Measurements from ENCODE around the gene ZNF10.
A peak's percentile ranks its signal among the peaks of the same experiment; 100 is the strongest.

The ZNF10 gene

GRCh38 chr12:133165776-133166175, 35.3 kb downstream of the ZNF10 start:
- H3K27ac ChIP-seq = no peak overlapping the region
- no peak for TF ChIP-seq ZFX (IDR thresholded peaks at IDR 0.05)
- TF ChIP-seq, protein P1, sequence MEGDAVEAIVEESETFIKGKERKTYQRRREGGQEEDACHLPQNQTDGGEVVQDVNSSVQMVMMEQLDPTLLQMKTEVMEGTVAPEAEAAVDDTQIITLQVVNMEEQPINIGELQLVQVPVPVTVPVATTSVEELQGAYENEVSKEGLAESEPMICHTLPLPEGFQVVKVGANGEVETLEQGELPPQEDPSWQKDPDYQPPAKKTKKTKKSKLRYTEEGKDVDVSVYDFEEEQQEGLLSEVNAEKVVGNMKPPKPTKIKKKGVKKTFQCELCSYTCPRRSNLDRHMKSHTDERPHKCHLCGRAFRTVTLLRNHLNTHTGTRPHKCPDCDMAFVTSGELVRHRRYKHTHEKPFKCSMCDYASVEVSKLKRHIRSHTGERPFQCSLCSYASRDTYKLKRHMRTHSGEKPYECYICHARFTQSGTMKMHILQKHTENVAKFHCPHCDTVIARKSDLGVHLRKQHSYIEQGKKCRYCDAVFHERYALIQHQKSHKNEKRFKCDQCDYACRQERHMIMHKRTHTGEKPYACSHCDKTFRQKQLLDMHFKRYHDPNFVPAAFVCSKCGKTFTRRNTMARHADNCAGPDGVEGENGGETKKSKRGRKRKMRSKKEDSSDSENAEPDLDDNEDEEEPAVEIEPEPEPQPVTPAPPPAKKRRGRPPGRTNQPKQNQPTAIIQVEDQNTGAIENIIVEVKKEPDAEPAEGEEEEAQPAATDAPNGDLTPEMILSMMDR (conservative IDR thresholded peaks at IDR 0.05) = no peak

DNA sequence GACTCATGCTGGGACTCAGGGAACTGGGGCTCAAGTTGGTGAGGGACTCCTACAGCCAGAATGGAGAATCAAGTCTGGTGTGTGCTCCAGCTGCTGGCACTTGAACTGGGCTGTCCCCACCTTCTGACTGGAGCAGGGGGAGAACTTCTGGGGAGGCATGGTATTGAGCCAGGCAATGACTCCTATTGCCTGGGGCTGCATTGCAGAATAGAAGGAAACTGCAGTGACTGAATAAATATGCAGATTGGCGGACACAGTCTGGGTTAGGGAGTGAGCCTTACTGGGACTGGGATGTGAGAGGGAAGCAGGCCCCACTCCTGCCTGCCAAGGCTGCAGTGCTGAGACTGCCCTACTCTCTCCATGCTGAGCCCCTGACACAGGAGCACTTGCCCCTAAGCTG, 42.1 kb downstream of the ZNF10 start:
- H3K27ac ChIP-seq = no peak overlapping the region
- TF ChIP-seq, protein P1 (conservative IDR thresholded peaks at IDR 0.05) = no peak
- no peak for TF ChIP-seq ZFX (IDR thresholded peaks at IDR 0.05)

- no peak overlapping the region for H3K27ac ChIP-seq
- TF ChIP-seq, protein P1 (conservative IDR thresholded peaks at IDR 0.05) = no peak
- TF ChIP-seq ZFX (IDR thresholded peaks at IDR 0.05) = no peak
Measured at GRCh38 chr12:133174901-133175300, 44.5 kb downstream of the ZNF10 start.

- TF ChIP-seq, protein P1 (conservative IDR thresholded peaks at IDR 0.05) = no peak
- TF ChIP-seq ZFX (IDR thresholded peaks at IDR 0.05) = no peak
- no peak overlapping the region for H3K27ac ChIP-seq
Measured at GRCh38 chr12:133180669-133181068, 50.2 kb downstream of the ZNF10 start.

DNA sequence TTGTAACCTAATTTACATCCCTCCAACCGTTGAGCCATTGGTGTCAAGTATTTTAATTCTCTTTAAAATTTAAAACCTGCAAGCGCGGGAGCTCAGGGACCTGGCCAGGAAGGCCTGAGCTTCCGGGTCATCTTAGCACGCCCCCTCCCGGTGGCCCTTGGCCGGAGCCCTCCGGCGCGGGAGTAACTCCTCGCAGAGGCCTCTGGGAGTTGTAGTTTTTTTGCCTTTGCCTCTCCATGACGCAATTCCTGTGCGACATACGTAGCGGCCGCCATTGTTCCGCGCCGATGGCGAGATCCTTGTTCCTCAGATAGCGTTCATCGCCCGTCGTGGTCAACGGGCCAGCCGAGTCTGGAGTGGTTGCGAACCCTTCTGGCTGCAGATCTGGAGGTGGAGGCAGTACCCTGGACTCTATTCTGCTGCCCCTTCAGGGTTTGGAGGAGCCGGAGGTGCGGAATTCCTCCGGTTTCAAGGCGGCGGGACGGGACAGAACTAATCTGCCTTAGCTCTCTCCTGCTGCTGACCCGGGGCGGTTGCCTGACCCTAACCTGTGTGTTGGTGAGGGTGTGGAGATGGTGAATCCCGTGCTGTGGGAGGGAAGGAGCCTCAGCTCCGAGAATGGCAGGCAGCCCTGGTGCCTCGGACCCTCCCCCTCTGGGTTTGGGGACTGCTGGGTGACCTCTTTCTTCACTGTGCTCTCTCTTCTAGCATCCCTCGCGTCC, 51.0 kb downstream of the ZNF10 start, which contains the start of gene ZNF268:
Gene ZNF268, plus strand, starts transcription at position 258 of the 722 bp plus-strand sequence. CDS start 503 bp downstream, outside the sequence.
- TF ChIP-seq ZFX (IDR thresholded peaks at IDR 0.05) = no peak
- TF ChIP-seq, protein P1 (conservative IDR thresholded peaks at IDR 0.05) = peak; percentile 86
- peak within 1 kb of the TSS; percentile 76 for H3K27ac ChIP-seq

- H3K27ac ChIP-seq = no peak overlapping the region
- TF ChIP-seq, protein P1 (conservative IDR thresholded peaks at IDR 0.05) = no peak
- TF ChIP-seq ZFX (IDR thresholded peaks at IDR 0.05) = no peak
Measured at GRCh38 chr12:133190176-133190575, 59.7 kb downstream of the ZNF10 start.

GRCh38 chr12:133192847-133193246, 62.4 kb downstream of the ZNF10 start:
- H3K27ac ChIP-seq = no peak overlapping the region
- no peak for TF ChIP-seq ZFX (IDR thresholded peaks at IDR 0.05)
- TF ChIP-seq, protein P1 (conservative IDR thresholded peaks at IDR 0.05) = no peak
